GM18526 (cell line): ENCODE measurements around the gene SETD4.

Experiments used
- POLR2A ChIP-seq: IDR thresholded peaks from 3 replicates; pipeline ENCODE4 v1.6.1; 2011; ENCODE audit not compliant: insufficient read length; ENCODE audit errors: extremely low read depth

SETD4 gene

GRCh38 chr21:36035381-36035791 is 24.9 kb downstream of the SETD4 start:
- TF ChIP-seq POLR2A, result no peak

- no peak for TF ChIP-seq POLR2A
These were observed 26.0 kb downstream of the SETD4 start for GRCh38 chr21:36034211-36034913.

- no peak for TF ChIP-seq POLR2A
These were observed 27.5 kb downstream of the SETD4 start for GRCh38 chr21:36032647-36033406.

- TF ChIP-seq POLR2A, result no peak
These were observed 29.6 kb downstream of the SETD4 start for GRCh38 chr21:36030581-36031189.

- no peak for TF ChIP-seq POLR2A
These were observed 31.0 kb downstream of the SETD4 start for GRCh38 chr21:36029309-36029708.

GRCh38 chr21:36028127-36029069 is 31.9 kb downstream of the SETD4 start:
- TF ChIP-seq POLR2A, result no peak

- TF ChIP-seq POLR2A, result no peak
These were observed 33.0 kb downstream of the SETD4 start for GRCh38 chr21:36027347-36027746.

GRCh38 chr21:36024782-36025181 is 35.5 kb downstream of the SETD4 start:
- no peak for TF ChIP-seq POLR2A

GRCh38 chr21:36023092-36023480 is 37.2 kb downstream of the SETD4 start:
- no peak for TF ChIP-seq POLR2A

GRCh38 chr21:36022427-36023091 is 37.8 kb downstream of the SETD4 start:
- TF ChIP-seq POLR2A, result no peak

GRCh38 chr21:36021251-36021837 is 39.0 kb downstream of the SETD4 start:
- no peak for TF ChIP-seq POLR2A

GRCh38 chr21:36015045-36015444 is 45.3 kb downstream of the SETD4 start:
- TF ChIP-seq POLR2A, result no peak

- no peak for TF ChIP-seq POLR2A
These were observed 49.5 kb downstream of the SETD4 start for GRCh38 chr21:36010801-36011200.

- TF ChIP-seq POLR2A, result no peak
These were observed 51.8 kb downstream of the SETD4 start for GRCh38 chr21:36008505-36008904.
